WTC11 (cell line): ENCODE results near the gene MT1B.

Source experiments
- ATF6 ChIP-seq: sonication (generic); formaldehyde crosslinking; IDR thresholded peaks from 2 replicates; pipeline ENCODE4 v1.8.1; 2023; ENCODE audit warnings: mild to moderate bottlenecking, missing genetic modification reagents
- ERG ChIP-seq: fragments of 250-450 bp; sonication (Bioruptor Pico); IDR thresholded peaks from 2 replicates; pipeline ENCODE4 v1.8.0; 2021; ENCODE audit warnings: mild to moderate bottlenecking
- GRHL2 ChIP-seq: fragments of 250-450 bp; sonication (Bioruptor Pico); IDR thresholded peaks from 2 replicates; pipeline ENCODE4 v1.8.0; 2022; ENCODE audit warnings: mild to moderate bottlenecking, moderate library complexity; ENCODE audit not compliant: insufficient replicate concordance, severe bottlenecking
- JUN ChIP-seq: sonication (generic); formaldehyde crosslinking; IDR thresholded peaks from 2 replicates; pipeline ENCODE4 v1.8.0; 2023; ENCODE audit warnings: mild to moderate bottlenecking, missing genetic modification reagents

- TF ChIP-seq GRHL2 (CRISPR knock-in tag) (no peak), JUN (CRISPR knock-in tag) (no peak), ATF6 (CRISPR knock-in tag) (no peak), ERG (no peak)
These were observed 40.2 kb downstream of the MT1B start for GRCh38 chr16:56691885-56692284.
